Astrocyte of the spinal cord (primary cell): Measurements from ENCODE around the gene SARS1.
"Not testable (repeated sequence)": the region's sequence is repeated elsewhere in the genome, so short reads cannot be mapped to it uniquely, and the experiment has no call there.

Experiments
- DNase-seq: peaks from one replicate; pipeline ENCODE4 v3.0.0; 2011; ENCODE audit warnings: low read depth, low spot score
- H3K4me3 ChIP-seq: 2 replicates; pipeline ENCODE4 v1.5.1; 2011; ENCODE audit warnings: low read depth, mild to moderate bottlenecking, low read length, moderate library complexity
- in situ Hi-C: cut with HindIII; loops from 2 replicates; pipeline ENCODE4 v1.10.0; 2017; ENCODE audit warnings: low sequenced_read_pairs
- TF ChIP-seq, protein P1 (sequence below): IDR thresholded peaks from 2 replicates; pipeline ENCODE4 v1.5.1; 2012; ENCODE audit warnings: low read depth, mild to moderate bottlenecking, low read length, inconsistent platforms

Gene SARS1

GRCh38 chr1:109210058-109210457, 3.7 kb upstream of the SARS1 start:
- DNase-seq: no peak
- TF ChIP-seq, protein P1, sequence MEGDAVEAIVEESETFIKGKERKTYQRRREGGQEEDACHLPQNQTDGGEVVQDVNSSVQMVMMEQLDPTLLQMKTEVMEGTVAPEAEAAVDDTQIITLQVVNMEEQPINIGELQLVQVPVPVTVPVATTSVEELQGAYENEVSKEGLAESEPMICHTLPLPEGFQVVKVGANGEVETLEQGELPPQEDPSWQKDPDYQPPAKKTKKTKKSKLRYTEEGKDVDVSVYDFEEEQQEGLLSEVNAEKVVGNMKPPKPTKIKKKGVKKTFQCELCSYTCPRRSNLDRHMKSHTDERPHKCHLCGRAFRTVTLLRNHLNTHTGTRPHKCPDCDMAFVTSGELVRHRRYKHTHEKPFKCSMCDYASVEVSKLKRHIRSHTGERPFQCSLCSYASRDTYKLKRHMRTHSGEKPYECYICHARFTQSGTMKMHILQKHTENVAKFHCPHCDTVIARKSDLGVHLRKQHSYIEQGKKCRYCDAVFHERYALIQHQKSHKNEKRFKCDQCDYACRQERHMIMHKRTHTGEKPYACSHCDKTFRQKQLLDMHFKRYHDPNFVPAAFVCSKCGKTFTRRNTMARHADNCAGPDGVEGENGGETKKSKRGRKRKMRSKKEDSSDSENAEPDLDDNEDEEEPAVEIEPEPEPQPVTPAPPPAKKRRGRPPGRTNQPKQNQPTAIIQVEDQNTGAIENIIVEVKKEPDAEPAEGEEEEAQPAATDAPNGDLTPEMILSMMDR: no peak
- no peak overlapping the region for H3K4me3 ChIP-seq
- in situ Hi-C loops: no loop called here

DNA sequence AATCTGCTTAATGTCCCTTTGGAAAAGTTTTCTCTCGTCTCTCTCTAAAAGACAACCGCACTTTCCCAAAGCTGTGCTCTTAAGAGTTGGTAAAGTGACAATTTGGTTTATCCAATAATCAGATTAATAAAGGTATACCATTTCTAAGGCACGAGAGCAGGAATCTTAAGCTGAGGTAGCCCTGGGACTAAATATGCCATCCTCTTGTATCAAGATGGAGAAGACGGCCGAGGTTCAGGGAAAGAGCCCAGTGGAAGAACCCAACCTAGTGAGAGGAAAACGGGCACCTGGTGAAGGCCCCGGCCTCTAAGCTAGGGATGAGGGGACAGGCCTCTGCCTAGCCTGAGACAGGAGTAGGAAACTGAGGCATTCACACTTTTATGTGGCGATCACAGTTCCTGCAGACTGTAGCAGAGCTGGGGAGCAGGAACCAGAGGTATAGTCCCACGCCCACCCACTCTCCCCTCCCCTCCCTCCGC, 334 bp upstream of the SARS1 start:
- TF ChIP-seq, protein P1: no peak
- DNase-seq: no peak
- in situ Hi-C loops: no loop called here
- H3K4me3 ChIP-seq: peak overlapping the region; percentile 11

- in situ Hi-C loops: no loop called here
- peak overlapping the region; percentile 98 for H3K4me3 ChIP-seq
- DNase-seq: peak; percentile 90
- TF ChIP-seq, protein P1: no peak
These were observed 1.2 kb downstream of the SARS1 start for GRCh38 chr1:109214695-109215623.

DNA sequence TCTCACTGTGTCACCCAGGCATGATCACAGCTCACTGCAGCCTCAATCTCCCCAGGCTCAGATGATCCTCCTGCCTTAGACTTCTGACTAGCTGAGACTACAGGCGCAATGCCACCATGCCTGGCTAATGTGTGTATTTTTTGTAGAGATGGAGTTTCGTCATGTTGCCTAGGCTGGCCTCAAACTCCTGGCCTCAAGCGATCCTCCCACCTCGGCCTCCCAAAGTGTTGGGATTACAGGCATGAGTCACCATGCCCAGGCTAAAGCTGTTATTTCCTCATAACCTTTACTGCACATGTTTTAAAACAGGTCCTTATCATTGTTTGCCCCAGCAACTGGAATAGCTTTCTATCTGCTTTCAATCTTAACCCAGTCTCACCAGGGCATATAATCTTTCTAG, 2.9 kb downstream of the SARS1 start:
- no peak for DNase-seq
- H3K4me3 ChIP-seq: no peak overlapping the region
- TF ChIP-seq, protein P1: no peak
- in situ Hi-C loops: no loop called here

- DNase-seq: no peak
- in situ Hi-C loops: no loop called here
- TF ChIP-seq, protein P1: no peak
- no peak overlapping the region for H3K4me3 ChIP-seq
These were observed 4.8 kb downstream of the SARS1 start for GRCh38 chr1:109218516-109218915.

DNA sequence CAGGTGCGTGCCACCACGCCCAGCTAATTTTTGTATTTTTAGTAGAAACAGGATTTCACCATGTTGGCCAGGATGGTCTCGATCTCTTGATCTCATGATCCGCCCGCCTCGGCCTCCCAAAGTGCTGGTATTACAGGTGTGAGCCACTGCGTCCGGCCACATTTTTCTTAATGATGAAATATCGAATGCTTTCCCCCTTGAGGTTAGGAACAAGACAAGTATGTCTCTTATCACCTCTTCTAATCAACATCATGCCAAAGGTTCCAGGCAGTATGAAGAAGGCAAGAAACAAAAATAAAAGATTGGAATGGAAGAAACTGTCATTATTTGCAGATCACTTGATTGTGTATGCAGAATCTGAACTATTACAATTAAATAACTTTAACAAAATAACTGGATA, 7.5 kb downstream of the SARS1 start:
- H3K4me3 ChIP-seq, in situ Hi-C loops, DNase-seq: not testable (repeated sequence)

GRCh38 chr1:109225308-109225707, 11.6 kb downstream of the SARS1 start:
- TF ChIP-seq, protein P1: no peak

More at GRCh38 chr1:109225308-109225707, 11.6 kb downstream of the SARS1 start:
- H3K4me3 ChIP-seq: no peak overlapping the region
- in situ Hi-C loops: no loop called here
- DNase-seq: no peak
